EL (cell line): ENCODE measurements around the gene PRPF8.
"Not testable (repeated sequence)": the region's sequence is repeated elsewhere in the genome, so short reads cannot be mapped to it uniquely, and the experiment has no call there.

Source experiments
- DNase-seq: peaks from one replicate; pipeline ENCODE4 v3.0.0-alpha.2; 2016

Gene PRPF8

GRCh38 chr17:1684378-1685189 is at the start of gene PRPF8:
Gene PRPF8 (minus strand): TSS chr17:1684867. CDS start chr17:1684571, 296 bp downstream.
- DNase-seq, result peak; percentile 98

DNA sequence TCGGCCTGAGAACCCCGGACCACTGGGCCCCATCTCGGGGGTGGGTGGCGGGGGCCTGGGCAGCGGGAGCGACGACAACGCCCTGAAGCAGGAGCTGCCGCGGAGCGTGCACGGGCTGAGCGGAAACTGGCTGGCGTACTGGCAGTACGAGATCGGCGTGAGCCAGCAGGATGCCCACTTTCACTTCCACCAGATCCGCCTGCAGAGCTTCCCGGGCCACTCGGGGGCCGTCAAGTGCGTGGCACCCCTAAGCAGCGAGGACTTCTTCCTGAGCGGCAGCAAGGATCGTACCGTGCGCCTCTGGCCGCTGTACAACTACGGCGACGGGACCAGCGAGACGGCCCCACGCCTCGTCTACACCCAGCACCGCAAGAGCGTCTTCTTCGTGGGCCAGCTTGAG is 49.1 kb upstream of the PRPF8 start:
- DNase-seq, result no peak

- DNase-seq, result no peak
Observed at GRCh38 chr17:1732833-1733321, 48.2 kb upstream of the PRPF8 start.

GRCh38 chr17:1732241-1732832 is 47.7 kb upstream of the PRPF8 start:
- DNase-seq, result no peak

DNA sequence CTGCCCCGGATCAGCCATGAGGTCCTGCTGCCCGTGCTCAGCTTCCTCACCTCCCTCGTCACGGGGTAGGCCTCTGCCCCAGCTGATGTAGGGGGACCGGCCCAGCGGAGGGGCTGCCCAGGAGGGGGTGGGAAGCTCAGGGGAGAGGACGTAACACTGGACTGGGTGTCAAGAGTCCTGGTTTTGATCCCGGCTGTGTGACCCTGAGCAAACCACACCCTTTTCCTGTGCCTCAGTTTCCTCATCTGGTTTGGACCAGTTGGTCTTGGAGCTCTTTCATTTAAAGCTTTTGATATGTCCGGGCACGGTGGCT is 46.5 kb upstream of the PRPF8 start:
- DNase-seq, result no peak

DNA sequence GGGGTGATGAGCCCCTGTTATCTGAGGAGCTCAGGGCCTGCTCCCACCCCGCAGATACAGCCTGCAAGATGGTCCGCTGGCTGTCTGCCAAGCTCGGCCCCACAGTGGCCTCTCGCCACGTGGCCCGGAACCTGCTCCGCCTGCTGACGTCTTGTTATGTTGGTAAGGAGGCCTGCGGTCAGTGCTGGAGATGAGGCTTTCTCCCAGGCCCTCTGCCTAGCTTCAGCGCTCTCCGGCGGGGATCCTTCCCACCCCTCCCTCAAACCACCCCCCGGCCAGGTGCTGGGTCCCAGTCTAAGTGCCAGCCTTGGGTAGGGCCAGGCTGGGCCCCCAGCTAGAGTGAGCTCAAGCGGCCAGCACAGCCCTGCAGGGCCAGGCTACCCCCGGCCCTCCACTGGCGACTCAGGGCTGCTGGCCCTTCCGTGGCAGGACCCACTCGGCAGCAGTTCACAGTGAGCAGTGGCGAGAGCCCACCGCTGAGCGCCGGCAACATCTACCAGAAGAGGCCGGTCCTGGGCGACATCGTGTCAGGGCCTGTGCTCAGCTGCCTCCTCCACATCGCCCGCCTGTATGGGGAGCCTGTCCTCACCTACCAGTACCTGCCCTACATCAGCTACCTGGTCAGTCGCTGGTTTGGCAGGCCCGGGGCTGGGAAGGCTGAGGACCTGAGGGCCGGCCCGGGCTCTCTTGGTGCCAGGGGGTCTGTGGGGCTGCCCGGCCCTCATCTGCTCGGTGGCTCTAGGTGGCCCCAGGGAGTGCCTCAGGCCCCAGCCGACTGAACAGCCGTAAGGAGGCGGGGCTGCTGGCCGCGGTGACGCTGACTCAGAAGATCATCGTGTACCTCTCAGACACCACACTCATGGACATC is 45.9 kb upstream of the PRPF8 start:
- DNase-seq, result peak; percentile 87

- no peak for DNase-seq
Observed at GRCh38 chr17:1729966-1730325, 45.3 kb upstream of the PRPF8 start.

DNA sequence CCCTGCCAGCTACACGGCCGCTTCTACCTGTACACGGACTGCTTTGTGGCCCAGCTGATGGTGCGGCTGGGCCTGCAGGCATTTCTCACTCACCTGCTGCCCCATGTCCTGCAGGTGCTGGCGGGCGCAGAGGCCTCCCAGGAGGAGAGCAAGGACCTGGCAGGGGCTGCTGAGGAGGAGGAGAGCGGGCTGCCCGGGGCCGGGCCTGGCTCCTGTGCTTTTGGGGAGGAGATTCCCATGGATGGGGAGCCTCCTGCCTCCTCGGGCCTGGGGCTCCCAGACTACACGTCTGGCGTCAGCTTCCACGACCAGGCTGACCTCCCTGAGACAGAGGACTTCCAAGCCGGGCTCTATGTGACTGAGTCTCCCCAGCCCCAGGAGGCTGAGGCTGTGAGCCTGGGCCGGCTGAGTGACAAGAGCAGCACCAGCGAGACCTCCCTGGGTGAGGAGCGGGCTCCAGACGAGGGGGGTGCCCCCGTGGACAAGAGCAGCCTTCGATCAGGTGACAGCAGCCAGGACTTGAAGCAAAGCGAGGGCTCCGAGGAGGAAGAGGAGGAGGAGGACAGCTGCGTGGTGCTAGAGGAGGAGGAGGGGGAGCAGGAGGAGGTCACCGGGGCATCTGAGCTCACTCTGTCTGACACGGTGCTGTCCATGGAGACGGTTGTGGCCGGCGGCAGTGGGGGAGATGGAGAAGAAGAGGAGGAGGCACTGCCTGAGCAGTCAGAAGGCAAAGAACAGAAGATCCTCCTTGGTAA is 43.4 kb upstream of the PRPF8 start:
- no peak for DNase-seq

DNA sequence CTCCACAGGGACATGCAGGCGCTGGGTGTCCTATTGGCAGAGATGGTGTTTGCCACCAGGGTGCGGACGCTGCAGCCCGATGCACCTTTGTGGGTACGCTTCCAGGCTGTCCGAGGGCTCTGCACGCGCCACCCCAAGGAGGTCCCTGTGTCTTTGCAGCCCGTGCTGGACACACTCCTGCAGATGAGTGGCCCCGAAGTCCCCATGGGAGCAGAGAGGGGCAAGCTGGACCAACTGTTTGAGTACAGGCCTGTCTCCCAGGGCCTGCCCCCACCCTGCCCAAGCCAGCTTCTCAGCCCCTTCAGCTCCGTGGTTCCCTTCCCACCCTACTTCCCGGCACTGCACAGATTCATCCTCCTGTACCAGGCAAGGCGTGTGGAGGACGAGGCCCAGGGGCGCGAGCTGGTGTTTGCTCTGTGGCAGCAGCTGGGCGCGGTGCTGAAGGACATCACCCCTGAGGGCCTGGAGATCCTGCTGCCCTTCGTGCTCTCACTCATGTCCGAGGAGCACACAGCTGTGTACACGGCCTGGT is 42.7 kb upstream of the PRPF8 start:
- no peak for DNase-seq

- DNase-seq, result no peak
Observed at GRCh38 chr17:1726626-1727257, 42.1 kb upstream of the PRPF8 start.

- no peak for DNase-seq
Observed at GRCh38 chr17:1725642-1726511, 41.2 kb upstream of the PRPF8 start.

GRCh38 chr17:1724869-1725641 is 40.4 kb upstream of the PRPF8 start:
- no peak for DNase-seq

DNA sequence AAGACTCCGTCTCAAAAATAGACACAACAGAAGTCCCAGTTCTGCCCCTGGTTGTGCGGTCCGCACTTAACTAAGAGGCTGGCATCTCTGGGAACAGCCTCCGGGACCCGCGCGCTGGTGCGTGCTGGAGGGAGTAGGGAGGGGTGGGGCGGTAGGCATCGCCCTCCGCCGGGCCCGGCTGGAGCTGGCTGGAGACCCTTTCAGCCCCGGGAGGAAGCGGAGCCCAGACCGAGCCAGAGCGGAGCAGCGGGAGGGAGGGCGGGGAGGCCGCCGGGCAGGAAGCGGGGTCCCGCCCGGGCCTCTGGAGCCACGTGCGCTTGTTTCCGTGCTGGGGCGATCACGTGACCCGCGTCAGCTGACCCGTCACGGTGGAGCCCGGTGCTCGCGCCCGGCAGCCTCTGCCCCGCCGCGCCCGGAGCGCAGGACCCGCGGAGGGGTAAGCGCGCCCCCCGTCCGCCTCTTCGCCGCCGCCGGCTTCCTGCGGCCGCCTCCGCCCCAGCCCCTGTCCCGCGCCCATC is 39.7 kb upstream of the PRPF8 start, which contains the start of gene WDR81:
Gene WDR81 (plus strand): TSS at position 354 of the 518 bp plus-strand sequence. CDS start 256 bp downstream, outside the sequence.
- DNase-seq, result peak; percentile 84

DNA sequence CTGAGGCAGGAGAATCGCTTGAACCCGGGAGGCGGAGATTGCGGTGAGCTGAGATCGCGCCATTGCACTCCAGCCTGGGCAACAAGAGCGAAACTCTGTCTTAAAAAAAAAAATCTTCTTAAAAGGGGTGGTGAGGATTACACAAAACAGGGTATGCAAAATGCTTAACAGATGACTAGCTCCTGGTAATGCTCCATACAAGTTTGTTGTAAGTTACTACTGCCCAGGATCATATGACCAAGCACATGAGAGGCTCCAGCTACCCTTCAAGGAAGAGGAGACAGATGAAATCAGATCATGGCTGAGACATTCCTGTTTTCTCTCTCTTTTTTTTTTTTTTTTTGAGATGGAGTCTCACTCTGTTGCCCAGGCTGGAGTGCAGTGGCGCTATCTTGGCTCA is 37.4 kb upstream of the PRPF8 start:
- DNase-seq, result not testable (repeated sequence)

DNA sequence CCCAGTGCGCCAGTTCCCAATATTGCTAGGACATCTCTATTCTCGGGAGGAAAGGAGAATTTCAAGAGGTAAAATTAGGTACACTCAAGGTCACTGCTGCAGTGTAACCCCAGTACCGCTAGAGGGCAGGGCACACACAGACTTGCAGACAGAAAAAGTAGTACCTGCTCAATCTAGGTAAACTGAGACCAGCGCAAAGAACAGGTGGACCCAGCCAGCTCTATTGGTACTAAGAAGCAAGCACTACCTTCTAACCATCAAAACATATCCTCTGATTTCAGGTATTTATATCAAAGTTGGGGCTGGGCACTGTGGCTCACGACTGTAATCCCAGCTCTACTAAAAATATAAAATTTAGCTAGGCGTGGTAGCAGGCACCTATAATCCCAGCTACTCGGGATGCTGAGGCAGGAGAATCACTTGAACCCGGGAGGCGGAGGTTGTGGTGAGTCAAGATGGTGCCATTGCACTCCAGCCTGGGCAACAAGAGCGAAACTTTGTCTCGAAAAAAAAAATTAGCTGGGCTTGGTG is 36.3 kb upstream of the PRPF8 start:
- peak; percentile 52 for DNase-seq

DNA sequence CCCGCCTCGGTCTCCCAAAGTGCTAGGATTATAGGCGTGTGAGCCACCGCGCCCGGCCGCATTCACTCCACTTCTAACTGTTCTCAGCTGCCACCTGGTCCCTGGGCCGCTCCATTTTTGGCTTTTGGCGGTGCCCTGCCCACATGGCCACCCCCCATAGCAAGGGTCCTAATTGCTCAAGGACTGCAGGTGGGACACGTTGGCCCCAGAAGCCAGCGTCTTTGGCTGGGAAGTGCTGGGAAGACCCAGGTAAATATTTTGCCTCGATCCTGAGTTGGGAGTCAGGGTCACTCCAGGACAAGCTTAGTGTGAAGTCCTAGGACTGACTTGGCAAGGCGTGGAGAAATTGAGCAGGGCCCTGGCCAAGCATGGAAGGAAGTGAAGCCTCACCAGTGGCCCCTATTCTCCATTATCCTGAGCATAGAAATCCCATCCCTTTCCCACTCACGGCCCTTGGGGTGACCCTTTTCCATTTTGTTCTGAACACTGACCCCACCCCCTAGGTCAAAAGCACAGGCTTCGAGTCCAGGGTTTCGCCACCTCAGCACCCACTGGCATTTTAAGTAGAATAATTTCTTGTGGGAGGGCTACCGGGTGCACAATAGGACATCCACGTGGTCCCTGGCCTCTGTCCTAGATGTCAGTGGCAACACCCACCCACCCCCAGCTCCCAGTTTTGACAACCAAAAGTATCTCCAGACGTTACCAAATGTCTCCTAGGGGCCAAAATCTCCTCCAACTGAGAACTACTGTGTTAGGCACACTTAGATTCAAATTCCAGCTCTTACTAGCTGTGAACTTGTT is 33.9 kb upstream of the PRPF8 start:
- no peak for DNase-seq

GRCh38 chr17:1716912-1717695 is 32.4 kb upstream of the PRPF8 start:
- peak; percentile 100 for DNase-seq
